ENCODE data around the gene BTBD10. TPM values are rescaled to one million over a fixed set of nuclear protein-coding genes. Genes with fewer than 3 reads are reported as not detected.

Gene BTBD10
- total and polyA plus RNA-seq, 2 experiments from 2014 or later = 38.6 to 56.7 TPM

DNA sequence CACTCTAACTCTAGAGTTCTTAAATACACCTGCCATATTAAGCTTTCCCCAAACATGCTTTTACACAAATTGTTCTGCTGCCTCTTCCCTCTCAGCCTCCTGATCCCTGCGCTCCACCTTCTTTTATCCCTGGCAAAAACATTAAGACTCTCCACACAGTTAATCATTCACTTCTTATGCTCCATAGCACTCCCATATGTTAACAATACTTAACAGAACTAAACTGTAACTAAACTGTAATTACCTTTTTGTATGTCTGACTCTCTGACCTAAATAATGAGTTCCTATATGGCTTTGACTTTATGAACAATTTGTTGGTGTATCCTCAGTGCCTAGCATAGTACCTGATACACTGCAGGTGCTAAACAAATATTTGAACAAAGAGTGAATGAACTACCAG lies 71.8 kb downstream of the BTBD10 start:
- H3K9me2 ChIP-seq (ENCODE audit: insufficient read depth) = no peaks in the 10 kb centered on the region
- H3K4me3 ChIP-seq = no peak overlapping the region
- H2AFZ ChIP-seq = no peak overlapping the region
- DNase-seq = no peak
- no peaks in the 10 kb centered on the region for H3K9me3 ChIP-seq (ENCODE audit: low read depth)
- peaks cover 25% of the 10 kb centered on the region for H3K36me3 ChIP-seq (ENCODE audit: low read depth)
- no peaks in the 10 kb centered on the region for H4K20me1 ChIP-seq (ENCODE audit: insufficient read depth)
- whole genome bisulfite sequencing, 2 experiments (ENCODE audit: low coverage in 1 of 2, low lambda C conversion rate in 2 of 2, missing lambda C conversion rate in 2 of 2) = 95 to 100% methylated on average over 1 of the region's 1 CpG
- TF ChIP-seq EZH2phosphoT487 (IDR thresholded peaks at IDR 0.05; ENCODE audit: insufficient read depth, low read depth) (no peak), EZH2 (IDR thresholded peaks at IDR 0.05; ENCODE audit: insufficient read depth, poor library complexity, severe bottlenecking) (no peak)
- H3K4me1 ChIP-seq (ENCODE audit: insufficient read depth) = no peaks in the 10 kb centered on the region
- no peak overlapping the region for H3K27ac ChIP-seq
- H3K27me3 ChIP-seq (replicated peaks; ENCODE audit: insufficient read depth) = no peaks in the 10 kb centered on the region
- in situ Hi-C loops (cut with MboI) = no loop called here
- no peaks in the 10 kb centered on the region for H3K79me2 ChIP-seq (ENCODE audit: insufficient read depth)
- H3F3A ChIP-seq (ENCODE audit: insufficient read depth) = peaks cover 38% of the 10 kb centered on the region; the same call in 1 of the 2 replicates
- no peak overlapping the region for H3K9ac ChIP-seq
- no peak overlapping the region for H3K4me2 ChIP-seq (ENCODE audit: unreplicated experiment)

DNA sequence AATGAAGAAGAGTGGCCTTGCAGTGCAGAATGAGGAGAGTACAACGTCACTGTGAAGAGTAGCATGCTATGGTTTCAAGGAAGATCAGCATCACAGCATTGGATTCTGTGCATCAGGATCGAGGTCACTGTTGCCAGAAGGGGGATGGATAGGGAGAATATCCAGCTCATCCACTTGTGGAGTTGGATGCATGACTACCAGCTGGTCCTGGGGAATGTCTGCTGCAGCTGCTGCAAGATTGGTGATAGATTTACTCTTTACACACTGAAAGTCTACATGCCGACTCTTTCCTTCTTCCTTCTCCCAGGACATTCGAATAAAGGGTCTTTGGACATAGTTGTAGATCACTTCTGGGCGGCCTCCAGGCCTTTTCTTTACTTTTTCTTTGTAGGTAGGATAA lies 74.3 kb downstream of the BTBD10 start:
- H3K27ac ChIP-seq = no peak overlapping the region
- H3K79me2 ChIP-seq (ENCODE audit: insufficient read depth) = no peaks in the 10 kb centered on the region
- H3K4me1 ChIP-seq (ENCODE audit: insufficient read depth) = peaks cover 4% of the 10 kb centered on the region; the same call in 1 of the 2 replicates
- H4K20me1 ChIP-seq (ENCODE audit: insufficient read depth) = no peaks in the 10 kb centered on the region
- no peak for DNase-seq
- H3K27me3 ChIP-seq (replicated peaks; ENCODE audit: insufficient read depth) = no peaks in the 10 kb centered on the region
- in situ Hi-C loops (cut with MboI) = no loop called here
- no peak overlapping the region for H3K4me2 ChIP-seq (ENCODE audit: unreplicated experiment)
- H3K9ac ChIP-seq = no peak overlapping the region
- WGBS, 2 experiments (ENCODE audit: low coverage in 1 of 2, low lambda C conversion rate in 2 of 2, missing lambda C conversion rate in 2 of 2) = 60 to 73% methylated on average over 5 of the region's 5 CpGs
- no peak for TF ChIP-seq EZH2 (IDR thresholded peaks at IDR 0.05; ENCODE audit: insufficient read depth, poor library complexity, severe bottlenecking)
- TF ChIP-seq EZH2phosphoT487 (IDR thresholded peaks at IDR 0.05; ENCODE audit: insufficient read depth, low read depth) = no peak
- H3K36me3 ChIP-seq (ENCODE audit: low read depth) = peaks cover 32% of the 10 kb centered on the region
- peaks cover 60% of the 10 kb centered on the region for H3F3A ChIP-seq (ENCODE audit: insufficient read depth)
- H2AFZ ChIP-seq = no peak overlapping the region
- H3K9me2 ChIP-seq (ENCODE audit: insufficient read depth) = no peaks in the 10 kb centered on the region
- no peaks in the 10 kb centered on the region for H3K9me3 ChIP-seq (ENCODE audit: low read depth)
- no peak overlapping the region for H3K4me3 ChIP-seq

GRCh38 chr11:13386567-13386966 lies 76.5 kb downstream of the BTBD10 start:
- TF ChIP-seq EZH2phosphoT487 (IDR thresholded peaks at IDR 0.05; ENCODE audit: insufficient read depth, low read depth) (no peak), EZH2 (IDR thresholded peaks at IDR 0.05; ENCODE audit: insufficient read depth, poor library complexity, severe bottlenecking) (no peak)
- Histone ChIP-seq H4K20me1 (ENCODE audit: insufficient read depth) (no peaks in the 10 kb centered on the region), H2AFZ (no peak overlapping the region), H3K27me3 (replicated peaks; ENCODE audit: insufficient read depth) (no peaks in the 10 kb centered on the region), H3F3A (ENCODE audit: insufficient read depth) (peaks cover 52% of the 10 kb centered on the region), H3K4me1 (ENCODE audit: insufficient read depth) (peaks cover 4% of the 10 kb centered on the region; the same call in 1 of the 2 replicates), H3K9me3 (ENCODE audit: low read depth) (no peaks in the 10 kb centered on the region), H3K36me3 (ENCODE audit: low read depth) (peaks cover 46% of the 10 kb centered on the region), H3K9me2 (ENCODE audit: insufficient read depth) (no peaks in the 10 kb centered on the region), H3K27ac (no peak overlapping the region), H3K4me2 (ENCODE audit: unreplicated experiment) (no peak overlapping the region), H3K9ac (no peak overlapping the region), H3K79me2 (ENCODE audit: insufficient read depth) (no peaks in the 10 kb centered on the region), H3K4me3 (no peak overlapping the region)
- no peak for DNase-seq
- in situ Hi-C loops (cut with MboI) = no loop called here
- 69 to 85% methylated on average over 2 of the region's 2 CpGs for WGBS, 2 experiments (ENCODE audit: low coverage in 1 of 2, low lambda C conversion rate in 2 of 2, missing lambda C conversion rate in 2 of 2)

GRCh38 chr11:13384908-13385640 lies 77.9 kb downstream of the BTBD10 start:
- Histone ChIP-seq H3K27me3 (replicated peaks; ENCODE audit: insufficient read depth) (no peaks in the 10 kb centered on the region), H3K9me3 (ENCODE audit: low read depth) (no peaks in the 10 kb centered on the region), H3K4me1 (ENCODE audit: insufficient read depth) (peaks cover 4% of the 10 kb centered on the region; the same call in 1 of the 2 replicates), H3K9me2 (ENCODE audit: insufficient read depth) (no peaks in the 10 kb centered on the region), H2AFZ (no peak overlapping the region), H3K4me2 (ENCODE audit: unreplicated experiment) (no peak overlapping the region), H3K79me2 (ENCODE audit: insufficient read depth) (no peaks in the 10 kb centered on the region), H3K9ac (no peak overlapping the region), H3F3A (ENCODE audit: insufficient read depth) (peaks cover 42% of the 10 kb centered on the region), H3K36me3 (ENCODE audit: low read depth) (peaks cover 43% of the 10 kb centered on the region), H3K4me3 (no peak overlapping the region), H4K20me1 (ENCODE audit: insufficient read depth) (no peaks in the 10 kb centered on the region), H3K27ac (no peak overlapping the region; the same call in 1 of the 2 replicates)
- WGBS, 2 experiments (ENCODE audit: low coverage in 1 of 2, low lambda C conversion rate in 2 of 2, missing lambda C conversion rate in 2 of 2) = 31 to 32% methylated on average over 4 of the region's 4 CpGs
- TF ChIP-seq EZH2 (IDR thresholded peaks at IDR 0.05; ENCODE audit: insufficient read depth, poor library complexity, severe bottlenecking) = no peak
- TF ChIP-seq EZH2phosphoT487 (IDR thresholded peaks at IDR 0.05; ENCODE audit: insufficient read depth, low read depth) = no peak
- in situ Hi-C loops (cut with MboI) = no loop called here
- peak; percentile 71 for DNase-seq

Measured in GM23248 (cell line).